K562 (cell line): ENCODE data around the gene FBXL12. TPM values are rescaled to one million over a fixed set of nuclear protein-coding genes. Genes with fewer than 3 reads are reported as not detected.

Experiments used
- HMGN3 ChIP-seq: IDR thresholded peaks from 2 replicates; pipeline ENCODE4 v1.6.1; 2011; ENCODE audit warnings: borderline replicate concordance, low read depth, mild to moderate bottlenecking, mixed read lengths, low read length; ENCODE audit not compliant: insufficient read length; ENCODE audit errors: extremely low read depth
- NR2F6 ChIP-seq: fragments of 450-650 bp; formaldehyde crosslinking; IDR thresholded peaks from 2 replicates; pipeline ENCODE4 v1.4.0; 2020; ENCODE audit warnings: mild to moderate bottlenecking
- PTRF ChIP-seq: fragments of 450-650 bp; IDR thresholded peaks from 2 replicates; pipeline ENCODE4 v1.6.1; 2016; ENCODE audit warnings: mild to moderate bottlenecking, missing genetic modification characterization, missing compliant biosample characterization
- RBM15 ChIP-seq: fragments of 200-400 bp; formaldehyde crosslinking; IDR thresholded peaks from 2 replicates; pipeline ENCODE4 v1.6.1; 2018; ENCODE audit warnings: mild to moderate bottlenecking, low read length, moderate library complexity; ENCODE audit not compliant: insufficient read depth
- SAFB ChIP-seq: fragments of 200-400 bp; formaldehyde crosslinking; IDR thresholded peaks from 2 replicates; pipeline ENCODE4 v1.6.1; 2017; ENCODE audit warnings: low read depth, low read length, borderline replicate concordance
- TAF15 ChIP-seq: fragments of 200-400 bp; formaldehyde crosslinking; IDR thresholded peaks from 2 replicates; pipeline ENCODE4 v1.6.1; 2017; ENCODE audit warnings: mild to moderate bottlenecking, low read depth, low read length, moderate library complexity
- ZNF121 ChIP-seq: sonication (generic); formaldehyde crosslinking; conservative IDR thresholded peaks from 2 replicates; pipeline ENCODE4 v1.8.0; 2022; ENCODE audit warnings: missing genetic modification reagents
- polyA plus RNA-seq, 8 experiments: library from polyadenylated mRNA; depleted of rRNA in 4 of 8; stranded (reverse) in 5 of 8; unstranded in 3 of 8; fragments of >200 nt; fragmentation: Nextera tagmentation in 2 of 8; fragmentation: Illumina TruSeq in 1 of 8; extraction: Ambion mirVana in 2 of 8; extraction: Trizol in 1 of 8; gene quantifications; 2 replicates each; pipeline versions ENCODE4 v1.2.1 to v1.2.3, GENCODE V29; 2011 to 2014; ENCODE audit warnings: inconsistent platforms in 1 of 8, missing spikeins in 1 of 8
- total RNA-seq, 7 experiments: library from RNA; depleted of rRNA in 6 of 7; stranded (reverse); fragments of >200 nt in 6 of 7; fragmentation: Illumina TruSeq in 2 of 7; extraction: Trizol in 2 of 7; gene quantifications; 2 replicates each; pipeline versions ENCODE4 v1.2.1 to v1.2.3, GENCODE V29; 2011 to 2021; ENCODE audit warnings: low replicate concordance in 1 of 7
- TF ChIP-seq, protein P1 (sequence below): sonication (generic); formaldehyde crosslinking; IDR thresholded peaks from 2 replicates; pipeline ENCODE4 v1.8.0; 2022; ENCODE audit warnings: mild to moderate bottlenecking, low read depth, missing genetic modification reagents
- TF ChIP-seq, protein P2 (sequence below): sonication (generic); formaldehyde crosslinking; IDR thresholded peaks from 2 replicates; pipeline ENCODE4 v1.8.0; 2022; ENCODE audit warnings: missing genetic modification reagents, mild to moderate bottlenecking, borderline replicate concordance
- TF ChIP-seq, protein P3 (sequence below): fragments of 450-650 bp; IDR thresholded peaks from 2 replicates; pipeline ENCODE4 v1.6.1; 2016
- TF ChIP-seq, protein P4 (sequence below): fragments of 450-650 bp; IDR thresholded peaks from 2 replicates; pipeline ENCODE4 v1.6.1; 2014; ENCODE audit warnings: low read depth, mild to moderate bottlenecking, moderate library complexity, borderline replicate concordance
- TF ChIP-seq, protein P5 (sequence below): fragments of 450-650 bp; formaldehyde crosslinking; IDR thresholded peaks from 2 replicates; pipeline ENCODE4 v1.4.0; 2020; ENCODE audit warnings: mild to moderate bottlenecking, moderate library complexity
- TF ChIP-seq, protein P6 (sequence below): sonication (generic); formaldehyde crosslinking; IDR thresholded peaks from 2 replicates; pipeline ENCODE4 v1.4.0; 2020; ENCODE audit warnings: mild to moderate bottlenecking, missing genetic modification reagents

FBXL12 gene
- total and polyA plus RNA-seq, 9 of the 15 experiments (the other 6 are each of a cell fraction or from before 2014, with no cell fraction given): 2.7 to 40.5 (median 26.5) TPM

DNA sequence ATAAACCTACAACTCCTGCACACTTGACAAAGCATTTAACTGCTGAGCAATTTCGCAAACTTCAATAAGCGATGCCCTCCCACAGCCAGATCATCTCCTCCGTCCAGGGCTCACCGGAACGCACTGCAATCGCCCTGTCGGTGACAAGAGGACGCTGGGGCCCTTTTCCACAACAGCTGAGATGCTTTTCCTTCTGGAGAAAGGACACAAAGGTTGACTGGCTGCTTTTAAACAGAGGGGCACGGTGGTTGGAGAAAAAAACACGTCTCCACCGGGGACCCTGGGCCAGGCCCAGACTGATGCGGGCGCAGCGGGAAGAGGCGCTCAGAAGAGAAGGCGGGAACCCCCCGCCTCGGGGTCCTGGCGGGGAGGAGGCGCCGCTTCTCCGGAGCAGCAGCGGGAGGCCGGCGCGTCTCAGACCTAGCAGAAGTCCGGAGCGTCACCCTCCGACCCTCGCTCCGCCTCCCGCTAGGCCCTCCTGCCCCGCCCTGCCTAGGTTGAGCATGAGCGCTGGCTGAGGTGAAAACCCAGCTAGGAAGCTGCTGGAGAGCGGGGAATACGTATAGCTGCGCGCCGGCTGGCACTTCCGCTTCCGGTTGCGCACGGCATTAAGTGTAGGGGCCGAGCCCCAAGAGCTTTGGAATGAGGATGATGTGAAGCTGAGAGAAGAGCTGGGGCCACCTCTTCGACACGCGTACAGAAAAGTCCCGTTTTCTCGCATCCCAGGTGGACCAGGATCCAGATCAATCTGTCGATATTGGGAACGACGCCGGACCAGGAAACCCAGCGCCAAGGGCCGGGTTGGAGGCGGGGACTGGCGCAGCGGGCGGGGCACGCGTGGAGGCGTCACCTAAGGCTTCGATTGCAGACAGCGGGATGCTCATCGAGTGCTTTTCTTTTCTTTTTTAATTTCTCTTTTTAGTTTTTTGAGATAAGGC lies 50.4 kb downstream of the FBXL12 start, which contains the start of gene ZNF846 (continued):
- TF ChIP-seq, protein P1, sequence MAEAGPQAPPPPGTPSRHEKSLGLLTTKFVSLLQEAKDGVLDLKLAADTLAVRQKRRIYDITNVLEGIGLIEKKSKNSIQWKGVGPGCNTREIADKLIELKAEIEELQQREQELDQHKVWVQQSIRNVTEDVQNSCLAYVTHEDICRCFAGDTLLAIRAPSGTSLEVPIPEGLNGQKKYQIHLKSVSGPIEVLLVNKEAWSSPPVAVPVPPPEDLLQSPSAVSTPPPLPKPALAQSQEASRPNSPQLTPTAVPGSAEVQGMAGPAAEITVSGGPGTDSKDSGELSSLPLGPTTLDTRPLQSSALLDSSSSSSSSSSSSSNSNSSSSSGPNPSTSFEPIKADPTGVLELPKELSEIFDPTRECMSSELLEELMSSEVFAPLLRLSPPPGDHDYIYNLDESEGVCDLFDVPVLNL (CRISPR knock-in tag): no peak
- no peak for TF ChIP-seq SAFB
- TF ChIP-seq ZNF121 (CRISPR knock-in tag): no peak
- TF ChIP-seq, protein P2, sequence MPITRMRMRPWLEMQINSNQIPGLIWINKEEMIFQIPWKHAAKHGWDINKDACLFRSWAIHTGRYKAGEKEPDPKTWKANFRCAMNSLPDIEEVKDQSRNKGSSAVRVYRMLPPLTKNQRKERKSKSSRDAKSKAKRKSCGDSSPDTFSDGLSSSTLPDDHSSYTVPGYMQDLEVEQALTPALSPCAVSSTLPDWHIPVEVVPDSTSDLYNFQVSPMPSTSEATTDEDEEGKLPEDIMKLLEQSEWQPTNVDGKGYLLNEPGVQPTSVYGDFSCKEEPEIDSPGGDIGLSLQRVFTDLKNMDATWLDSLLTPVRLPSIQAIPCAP (CRISPR knock-in tag): no peak
- peak; percentile 79 for TF ChIP-seq HMGN3
- no peak for TF ChIP-seq TAF15
- TF ChIP-seq, protein P3, sequence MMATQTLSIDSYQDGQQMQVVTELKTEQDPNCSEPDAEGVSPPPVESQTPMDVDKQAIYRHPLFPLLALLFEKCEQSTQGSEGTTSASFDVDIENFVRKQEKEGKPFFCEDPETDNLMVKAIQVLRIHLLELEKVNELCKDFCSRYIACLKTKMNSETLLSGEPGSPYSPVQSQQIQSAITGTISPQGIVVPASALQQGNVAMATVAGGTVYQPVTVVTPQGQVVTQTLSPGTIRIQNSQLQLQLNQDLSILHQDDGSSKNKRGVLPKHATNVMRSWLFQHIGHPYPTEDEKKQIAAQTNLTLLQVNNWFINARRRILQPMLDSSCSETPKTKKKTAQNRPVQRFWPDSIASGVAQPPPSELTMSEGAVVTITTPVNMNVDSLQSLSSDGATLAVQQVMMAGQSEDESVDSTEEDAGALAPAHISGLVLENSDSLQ: peak; percentile 83
- no peak for TF ChIP-seq PTRF (tag)
- TF ChIP-seq, protein P4, sequence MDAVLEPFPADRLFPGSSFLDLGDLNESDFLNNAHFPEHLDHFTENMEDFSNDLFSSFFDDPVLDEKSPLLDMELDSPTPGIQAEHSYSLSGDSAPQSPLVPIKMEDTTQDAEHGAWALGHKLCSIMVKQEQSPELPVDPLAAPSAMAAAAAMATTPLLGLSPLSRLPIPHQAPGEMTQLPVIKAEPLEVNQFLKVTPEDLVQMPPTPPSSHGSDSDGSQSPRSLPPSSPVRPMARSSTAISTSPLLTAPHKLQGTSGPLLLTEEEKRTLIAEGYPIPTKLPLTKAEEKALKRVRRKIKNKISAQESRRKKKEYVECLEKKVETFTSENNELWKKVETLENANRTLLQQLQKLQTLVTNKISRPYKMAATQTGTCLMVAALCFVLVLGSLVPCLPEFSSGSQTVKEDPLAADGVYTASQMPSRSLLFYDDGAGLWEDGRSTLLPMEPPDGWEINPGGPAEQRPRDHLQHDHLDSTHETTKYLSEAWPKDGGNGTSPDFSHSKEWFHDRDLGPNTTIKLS: peak; percentile 78; the same call in 1 of the 2 replicates
- TF ChIP-seq RBM15: no peak
- TF ChIP-seq, protein P5, sequence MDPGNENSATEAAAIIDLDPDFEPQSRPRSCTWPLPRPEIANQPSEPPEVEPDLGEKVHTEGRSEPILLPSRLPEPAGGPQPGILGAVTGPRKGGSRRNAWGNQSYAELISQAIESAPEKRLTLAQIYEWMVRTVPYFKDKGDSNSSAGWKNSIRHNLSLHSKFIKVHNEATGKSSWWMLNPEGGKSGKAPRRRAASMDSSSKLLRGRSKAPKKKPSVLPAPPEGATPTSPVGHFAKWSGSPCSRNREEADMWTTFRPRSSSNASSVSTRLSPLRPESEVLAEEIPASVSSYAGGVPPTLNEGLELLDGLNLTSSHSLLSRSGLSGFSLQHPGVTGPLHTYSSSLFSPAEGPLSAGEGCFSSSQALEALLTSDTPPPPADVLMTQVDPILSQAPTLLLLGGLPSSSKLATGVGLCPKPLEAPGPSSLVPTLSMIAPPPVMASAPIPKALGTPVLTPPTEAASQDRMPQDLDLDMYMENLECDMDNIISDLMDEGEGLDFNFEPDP: no peak
- no peak for TF ChIP-seq NR2F6 (CRISPR knock-in tag)
- TF ChIP-seq, protein P6, sequence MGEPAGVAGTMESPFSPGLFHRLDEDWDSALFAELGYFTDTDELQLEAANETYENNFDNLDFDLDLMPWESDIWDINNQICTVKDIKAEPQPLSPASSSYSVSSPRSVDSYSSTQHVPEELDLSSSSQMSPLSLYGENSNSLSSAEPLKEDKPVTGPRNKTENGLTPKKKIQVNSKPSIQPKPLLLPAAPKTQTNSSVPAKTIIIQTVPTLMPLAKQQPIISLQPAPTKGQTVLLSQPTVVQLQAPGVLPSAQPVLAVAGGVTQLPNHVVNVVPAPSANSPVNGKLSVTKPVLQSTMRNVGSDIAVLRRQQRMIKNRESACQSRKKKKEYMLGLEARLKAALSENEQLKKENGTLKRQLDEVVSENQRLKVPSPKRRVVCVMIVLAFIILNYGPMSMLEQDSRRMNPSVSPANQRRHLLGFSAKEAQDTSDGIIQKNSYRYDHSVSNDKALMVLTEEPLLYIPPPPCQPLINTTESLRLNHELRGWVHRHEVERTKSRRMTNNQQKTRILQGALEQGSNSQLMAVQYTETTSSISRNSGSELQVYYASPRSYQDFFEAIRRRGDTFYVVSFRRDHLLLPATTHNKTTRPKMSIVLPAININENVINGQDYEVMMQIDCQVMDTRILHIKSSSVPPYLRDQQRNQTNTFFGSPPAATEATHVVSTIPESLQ (CRISPR knock-in tag): 0 out of 2 replicates have a peak, but pooled peaks have one; percentile 85
